Midbrain (tissue), 1 donor: Measurements from ENCODE around the gene KLK12.

Source experiments
- DNase-seq: peaks from one replicate; lab custom pipeline; 2025; lab: John Stamatoyannopoulos, UW

The KLK12 gene

GRCh38 chr19:50981587-50982146 lies 53.1 kb downstream of the KLK12 start:
- DNase-seq, result no peak

GRCh38 chr19:50980208-50980607 lies 54.6 kb downstream of the KLK12 start:
- DNase-seq, result no peak

DNA sequence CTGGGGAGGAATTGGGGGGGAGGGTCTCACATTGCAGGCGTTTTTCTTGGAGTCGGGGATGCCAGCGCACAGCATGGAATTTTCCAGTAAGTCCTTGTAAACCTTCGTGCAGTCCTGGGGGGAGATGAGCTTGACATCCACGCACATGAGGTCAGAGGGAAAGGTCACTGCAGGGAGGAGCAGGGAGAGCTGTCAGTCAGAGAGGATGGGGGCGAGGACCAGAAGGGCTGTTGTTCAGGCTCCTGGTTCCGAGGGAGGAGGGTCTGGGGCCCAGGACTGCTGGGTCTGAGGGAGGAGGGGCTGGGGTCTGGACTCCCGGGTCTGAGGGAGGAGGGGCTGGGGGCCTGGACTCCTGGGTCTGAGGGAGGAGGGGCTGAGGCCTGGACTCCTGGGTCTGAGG lies 55.0 kb downstream of the KLK12 start:
- DNase-seq, result no peak
